Activated naive CD8-positive, alpha-beta T cell treated with anti-CD3 and anti-CD28 coated beads, Interleukin-2, amount 10 ng/mL, durations not matched to agents 7 days and 5 days (primary cell): ENCODE results near the gene EIF4B. TPM values are rescaled to one million over a fixed set of nuclear protein-coding genes. Genes with fewer than 3 reads are reported as not detected.

Experiments used
- ATAC-seq: fragments of 150-1000 bp; cut with Tn5 transposase; one replicate; pipeline ENCODE4 v1.10.0; 2021; ENCODE audit warnings: low read depth, moderate library complexity
- POLR2A ChIA-PET: fragments of 350-600 bp; sonication (Branson Sonifier 250); formaldehyde crosslinking; loops from one replicate; lab custom pipeline; 2021; ENCODE audit warnings: antibody characterized with exemption; lab: Charles Lee
- DNase-seq: peaks from one replicate; pipeline ENCODE4 v3.0.0; 2021
- H3K27ac Mint-ChIP-seq: one replicate; pipeline ENCODE4 v1.8.0; 2022; ENCODE audit warnings: mild to moderate bottlenecking, mixed read lengths
- H3K27me3 Mint-ChIP-seq: one replicate; pipeline ENCODE4 v1.8.0; 2022; ENCODE audit warnings: mild to moderate bottlenecking, moderate library complexity, mixed read lengths
- H3K36me3 Mint-ChIP-seq: one replicate; pipeline ENCODE4 v1.8.0; 2021; ENCODE audit warnings: mild to moderate bottlenecking, mixed read lengths
- H3K4me1 Mint-ChIP-seq: one replicate; pipeline ENCODE4 v1.8.0; 2021; ENCODE audit warnings: mixed read lengths
- H3K4me3 Mint-ChIP-seq: one replicate; pipeline ENCODE4 v1.8.0; 2022; ENCODE audit warnings: mild to moderate bottlenecking, moderate library complexity, mixed read lengths
- H3K9me3 Mint-ChIP-seq: one replicate; pipeline ENCODE4 v1.8.0; 2021; ENCODE audit warnings: mixed read lengths
- total RNA-seq, 2 experiments: library from RNA; stranded (reverse); gene quantifications; one replicate each; pipeline ENCODE4 v1.2.3, GENCODE V29; 2021

Gene EIF4B
- total RNA-seq, 2 experiments from 2014 or later: 439 to 448 TPM

DNA sequence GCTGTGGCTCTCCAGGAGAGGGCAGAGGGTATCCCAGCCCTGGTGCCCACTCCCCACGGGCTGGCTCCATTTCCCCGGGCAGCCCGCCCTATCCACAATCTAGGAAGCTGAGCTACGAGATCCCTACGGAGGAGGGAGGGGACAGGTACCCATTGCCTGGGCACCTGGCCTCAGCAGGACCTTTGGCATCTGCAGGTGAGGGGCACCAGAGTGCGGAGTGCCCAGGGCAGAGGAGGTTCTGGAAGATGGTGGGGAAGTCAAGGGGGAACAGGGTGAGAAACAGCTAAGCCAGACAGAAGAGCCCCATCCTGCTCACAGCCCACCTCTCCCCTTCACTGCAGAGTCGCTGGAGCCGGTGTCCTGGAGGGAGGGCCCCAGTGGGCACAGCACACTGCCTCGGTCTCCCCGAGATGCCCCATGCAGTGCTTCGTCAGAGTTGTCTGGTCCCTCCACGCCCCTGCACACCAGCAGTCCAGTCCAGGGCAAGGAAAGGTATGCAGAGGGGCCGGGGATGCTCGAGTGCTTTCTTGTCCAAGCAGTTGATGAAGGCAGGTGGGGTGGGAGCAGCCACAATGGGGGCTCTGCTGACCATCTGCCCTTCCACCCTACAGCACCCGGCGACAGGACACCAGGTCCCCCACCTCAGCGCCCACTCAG is 53.9 kb downstream of the EIF4B start:
- ATAC-seq (no peak), DNase-seq (peak; percentile 27)
- H3K36me3 Mint-ChIP-seq: peaks cover 8% of the 10 kb centered on the region
- POLR2A ChIA-PET: interaction anchor here (0.6 to 1.4 kb wide), 4 partner anchors 19 to 449 kb away, joined by 3 to 5 read pairs (median 4); partner anchors contain the start of genes SOAT2 and SPRYD3
- no peak overlapping the region for H3K27ac Mint-ChIP-seq
- H3K9me3 Mint-ChIP-seq: no peaks in the 10 kb centered on the region
- H3K4me3 Mint-ChIP-seq: no peak overlapping the region
- no peaks in the 10 kb centered on the region for H3K4me1 Mint-ChIP-seq
- H3K27me3 Mint-ChIP-seq: peaks cover 5% of the 10 kb centered on the region

GRCh38 chr12:53060721-53061276 is 54.5 kb downstream of the EIF4B start:
- H3K36me3 Mint-ChIP-seq: peaks cover 8% of the 10 kb centered on the region
- H3K4me3 Mint-ChIP-seq: no peak overlapping the region
- H3K4me1 Mint-ChIP-seq: peaks cover under 1% of the 10 kb centered on the region
- H3K27me3 Mint-ChIP-seq: peaks cover 5% of the 10 kb centered on the region
- POLR2A ChIA-PET: interaction anchor here (0.6 to 1.4 kb wide), 3 partner anchors 18 to 448 kb away, joined by 3 to 5 read pairs (median 4); partner anchors contain the start of genes SOAT2 and SPRYD3
- no peak overlapping the region for H3K27ac Mint-ChIP-seq
- no peaks in the 10 kb centered on the region for H3K9me3 Mint-ChIP-seq
- DNase-seq (peak; percentile 35), ATAC-seq (no peak)

GRCh38 chr12:53061404-53062010 is 55.3 kb downstream of the EIF4B start:
- Mint-ChIP-seq H3K27me3 (peaks cover 3% of the 10 kb centered on the region), H3K4me1 (peaks cover 6% of the 10 kb centered on the region), H3K9me3 (no peaks in the 10 kb centered on the region), H3K4me3 (no peak overlapping the region), H3K36me3 (peaks cover 15% of the 10 kb centered on the region), H3K27ac (no peak overlapping the region)
- POLR2A ChIA-PET: interaction anchor here (0.9 kb wide), 1 partner anchor 18 kb away, joined by 4 read pairs; the partner anchor contains the start of gene SPRYD3
- DNase-seq: peak; percentile 38
- no peak for ATAC-seq

GRCh38 chr12:53062011-53062961 is 56.0 kb downstream of the EIF4B start:
- DNase-seq (peak; percentile 27), ATAC-seq (no peak)
- Mint-ChIP-seq H3K27ac (no peak overlapping the region), H3K36me3 (peaks cover 15% of the 10 kb centered on the region), H3K4me3 (no peak overlapping the region), H3K27me3 (peaks cover 1% of the 10 kb centered on the region), H3K4me1 (peaks cover 6% of the 10 kb centered on the region), H3K9me3 (no peaks in the 10 kb centered on the region)
- POLR2A ChIA-PET: interaction anchor here (0.9 kb wide), 1 partner anchor 17 kb away, joined by 4 read pairs; the partner anchor contains the start of gene SPRYD3

GRCh38 chr12:53062977-53063707 is 56.9 kb downstream of the EIF4B start:
- POLR2A ChIA-PET: no interaction called here

GRCh38 chr12:53063708-53064612 is 57.7 kb downstream of the EIF4B start:
- DNase-seq (peak; percentile 20), ATAC-seq (no peak)
- H3K4me3 Mint-ChIP-seq: no peak overlapping the region
- H3K27me3 Mint-ChIP-seq: peaks cover 1% of the 10 kb centered on the region
- H3K9me3 Mint-ChIP-seq: no peaks in the 10 kb centered on the region
- H3K36me3 Mint-ChIP-seq: peaks cover 15% of the 10 kb centered on the region
- peaks cover 6% of the 10 kb centered on the region for H3K4me1 Mint-ChIP-seq
- H3K27ac Mint-ChIP-seq: peak overlapping the region; percentile 52
- POLR2A ChIA-PET: no interaction called here

More at GRCh38 chr12:53062977-53063707, 56.9 kb downstream of the EIF4B start:
- H3K9me3 Mint-ChIP-seq: no peaks in the 10 kb centered on the region
- peaks cover 15% of the 10 kb centered on the region for H3K36me3 Mint-ChIP-seq
- ATAC-seq (no peak), DNase-seq (peak; percentile 25)
- H3K4me3 Mint-ChIP-seq: no peak overlapping the region
- H3K27me3 Mint-ChIP-seq: peaks cover 1% of the 10 kb centered on the region
- no peak overlapping the region for H3K27ac Mint-ChIP-seq
- H3K4me1 Mint-ChIP-seq: peaks cover 6% of the 10 kb centered on the region

- Mint-ChIP-seq H3K4me3 (no peak overlapping the region), H3K27me3 (peaks cover 1% of the 10 kb centered on the region), H3K27ac (no peak overlapping the region), H3K36me3 (peaks cover 15% of the 10 kb centered on the region), H3K9me3 (no peaks in the 10 kb centered on the region), H3K4me1 (peaks cover 6% of the 10 kb centered on the region)
- ATAC-seq: no peak
- peak; percentile 19 for DNase-seq
- POLR2A ChIA-PET: interaction anchor here (0.8 to 3.0 kb wide), 4 partner anchors 14 to 34 kb away, joined by 3 to 25 read pairs (median 5); partner anchors contain the start of genes IGFBP6 and SPRYD3
Observed at GRCh38 chr12:53064613-53065436, 58.6 kb downstream of the EIF4B start.

- H3K9me3 Mint-ChIP-seq: no peaks in the 10 kb centered on the region
- H3K4me1 Mint-ChIP-seq: peaks cover 6% of the 10 kb centered on the region
- H3K27ac Mint-ChIP-seq: no peak overlapping the region
- POLR2A ChIA-PET: interaction anchor here (0.7 to 3.0 kb wide), 6 partner anchors 11 to 141 kb away, joined by 3 to 25 read pairs (median 4); partner anchors contain the start of genes IGFBP6, ITGB7 and SPRYD3
- peaks cover 15% of the 10 kb centered on the region for H3K36me3 Mint-ChIP-seq
- no peak for ATAC-seq
- DNase-seq: peak; percentile 29
- H3K4me3 Mint-ChIP-seq: no peak overlapping the region
- peaks cover 1% of the 10 kb centered on the region for H3K27me3 Mint-ChIP-seq
Observed at GRCh38 chr12:53065470-53065869, 59.2 kb downstream of the EIF4B start.

GRCh38 chr12:53065975-53066931 is 60.0 kb downstream of the EIF4B start:
- Mint-ChIP-seq H3K36me3 (peaks cover 15% of the 10 kb centered on the region), H3K4me3 (no peak overlapping the region), H3K27me3 (peaks cover under 1% of the 10 kb centered on the region), H3K27ac (peak overlapping the region; percentile 66), H3K4me1 (peaks cover 6% of the 10 kb centered on the region), H3K9me3 (no peaks in the 10 kb centered on the region)
- ATAC-seq (peak; percentile 69), DNase-seq (peak; percentile 72)
- POLR2A ChIA-PET: interaction anchor here (0.6 to 3.0 kb wide), 9 partner anchors 9 to 141 kb away, joined by 3 to 25 read pairs (median 3); partner anchors contain the start of genes IGFBP6, ITGB7 and SPRYD3
